SW480 (cell line): ENCODE data around the gene CTNNA2.
A peak's percentile ranks its signal among the peaks of the same experiment; 100 is the strongest.

Experiments
- DNase-seq: peaks from one replicate; pipeline ENCODE4 v3.0.0-alpha.2; 2016; ENCODE audit warnings: low spot score

The CTNNA2 gene

DNA sequence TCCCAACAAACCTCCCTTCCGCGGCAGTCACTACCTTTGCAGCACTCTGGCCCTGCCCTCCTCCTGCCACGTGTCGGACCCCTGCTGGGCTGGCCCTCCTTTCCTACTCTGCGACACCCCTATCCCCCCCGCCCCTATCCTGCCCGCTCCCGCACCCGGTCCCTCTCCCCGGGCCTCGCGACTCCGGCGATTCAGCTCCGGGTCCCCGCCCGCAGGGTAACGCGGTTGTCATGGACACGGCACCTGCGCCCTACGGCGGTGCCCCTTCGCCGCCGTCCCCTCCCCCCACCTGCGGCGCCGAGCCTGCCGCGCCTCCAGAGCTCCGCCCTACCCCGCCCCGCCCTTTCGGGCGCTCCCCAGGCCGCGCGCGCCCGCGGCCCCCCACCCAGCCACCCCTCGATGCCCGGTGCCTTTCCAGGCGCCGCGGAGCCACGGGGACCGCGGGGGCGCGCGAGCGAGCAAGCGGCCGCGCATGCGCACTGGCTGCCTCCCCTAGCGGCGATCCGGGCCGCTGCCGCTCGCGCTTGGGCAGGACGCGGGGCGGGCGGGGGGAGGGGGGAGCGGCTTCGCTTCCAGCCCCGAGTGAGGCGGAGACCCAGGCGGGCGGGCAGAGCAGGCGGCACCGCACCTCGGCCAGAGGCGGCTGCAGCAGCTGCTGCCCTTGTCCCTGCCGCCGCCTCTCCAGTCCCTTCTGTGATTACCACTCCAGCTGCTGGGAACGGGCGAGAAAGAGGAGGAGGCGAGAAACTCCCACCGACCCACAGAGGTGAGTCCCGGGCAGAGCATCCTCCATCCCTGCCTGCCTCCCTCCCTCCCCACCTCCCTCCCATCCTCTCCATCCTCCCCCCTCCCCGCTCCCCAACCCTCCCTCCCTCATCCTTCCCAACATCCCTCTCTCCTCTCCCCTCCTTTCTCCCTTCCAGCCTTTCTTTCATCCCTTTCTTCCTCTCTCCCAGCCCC, at the start of gene CTNNA2:
Gene CTNNA2 (plus strand): TSS at position 610 of the 960 bp plus-strand sequence.
- peak; percentile 30 for DNase-seq

DNA sequence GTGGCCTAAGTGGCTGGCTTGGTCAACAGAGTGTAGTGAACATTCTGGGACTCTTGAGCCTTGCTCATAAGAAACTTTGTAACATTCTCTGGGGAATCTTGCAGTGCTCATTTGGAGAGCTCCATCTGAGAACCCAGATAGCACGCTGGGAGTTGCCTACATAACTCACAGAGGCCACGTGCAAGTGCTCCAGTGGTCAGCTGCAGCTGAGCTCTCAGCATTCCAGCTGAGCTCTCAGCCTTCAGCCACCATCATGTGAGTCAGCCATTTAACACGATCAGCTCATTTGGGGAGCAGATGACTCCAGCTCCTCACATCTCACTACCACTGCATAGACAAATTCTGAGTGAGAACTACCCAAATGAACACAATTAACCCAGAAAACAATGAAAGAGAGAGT, 25.5 kb upstream of the CTNNA2 start:
- no peak for DNase-seq

DNA sequence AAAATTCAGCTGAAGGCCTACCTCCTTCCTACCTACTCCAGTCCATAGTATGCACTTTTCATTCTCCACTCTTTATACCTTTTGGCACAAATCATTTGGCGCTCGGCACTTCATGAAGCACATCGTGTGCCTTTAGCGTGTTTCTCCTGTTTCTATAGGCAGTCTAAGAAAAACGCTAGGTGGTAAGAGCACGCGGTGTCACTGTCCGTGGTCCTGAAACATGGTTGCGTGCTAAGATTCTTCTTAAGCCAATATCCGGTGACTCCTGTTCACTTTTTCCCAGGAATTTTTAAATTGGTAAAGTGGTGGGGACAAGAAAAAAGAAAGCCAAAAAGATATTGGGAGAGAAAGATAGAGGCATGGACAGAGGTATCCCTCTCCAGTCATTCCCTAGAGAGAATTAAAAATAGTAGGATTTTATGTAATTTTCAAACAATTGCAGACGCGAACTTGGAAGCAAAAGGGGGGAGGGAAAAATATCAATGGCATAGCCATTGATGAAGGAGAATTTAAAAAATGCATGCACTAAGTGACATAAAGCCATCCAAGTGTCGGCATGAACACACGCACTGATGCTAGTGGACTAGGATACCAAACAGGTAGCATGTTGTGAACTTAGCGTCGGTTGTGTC, 1.4 kb upstream of the CTNNA2 start:
- DNase-seq = peak; percentile 12

DNA sequence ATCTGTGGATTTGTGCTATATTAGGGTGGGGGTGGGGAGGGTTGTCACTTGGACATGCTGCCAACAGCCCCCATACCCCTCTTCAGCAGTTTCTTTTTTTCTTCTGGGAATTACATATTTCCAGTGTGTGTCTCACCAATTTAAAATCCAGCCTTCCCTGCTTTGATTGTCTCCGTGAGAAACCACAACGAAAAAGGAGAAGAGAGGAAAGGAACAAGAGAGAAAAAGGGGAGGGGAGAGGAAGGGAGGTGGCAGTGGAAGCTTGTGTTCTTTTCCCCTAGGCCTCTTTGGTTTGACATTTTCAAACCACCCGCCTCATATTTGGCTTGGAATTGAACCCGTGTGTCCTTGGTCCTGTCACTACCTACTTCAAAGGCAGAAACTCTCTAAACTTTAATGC, 860 bp downstream of the CTNNA2 start:
- no peak for DNase-seq

DNA sequence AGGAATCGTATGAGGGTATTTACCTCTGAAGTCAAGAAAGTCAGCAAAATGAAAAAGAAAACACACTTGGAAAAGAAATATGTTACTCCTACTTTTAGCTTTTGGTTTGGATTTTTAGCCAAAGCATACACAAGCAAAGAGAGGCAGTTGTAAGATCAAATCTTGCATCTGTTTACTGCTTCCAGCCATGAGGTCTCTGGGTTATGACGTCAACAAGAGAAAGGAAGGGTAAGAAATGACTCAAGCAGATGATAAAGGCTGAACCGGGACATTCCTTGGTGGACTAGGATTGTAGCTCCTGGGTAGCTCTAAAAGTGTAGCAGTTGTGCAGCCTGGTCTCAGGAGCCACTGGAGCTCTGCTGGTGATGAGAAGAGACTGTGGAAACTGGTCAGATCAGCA, 16.8 kb downstream of the CTNNA2 start:
- no peak for DNase-seq

DNA sequence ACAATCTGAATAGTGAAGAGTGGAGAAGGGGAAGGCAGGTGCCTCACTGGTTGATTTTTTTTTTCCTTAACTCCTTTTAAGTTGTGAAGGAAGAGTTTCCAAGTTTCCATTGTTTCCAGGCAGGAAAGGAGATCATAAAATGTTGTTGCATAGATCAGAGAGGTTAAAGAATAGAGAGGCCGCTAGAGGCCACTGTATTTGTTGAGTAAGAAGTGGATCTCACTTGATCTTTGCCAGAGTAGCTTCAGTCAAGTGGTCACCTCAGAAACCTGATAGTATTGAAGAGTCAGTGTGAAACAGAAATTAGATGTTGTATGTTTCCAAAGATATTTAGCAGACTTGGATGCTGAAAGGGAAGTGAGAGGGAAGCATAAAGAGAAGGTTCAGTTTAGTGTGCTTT, 17.6 kb downstream of the CTNNA2 start:
- peak; percentile 34 for DNase-seq

DNA sequence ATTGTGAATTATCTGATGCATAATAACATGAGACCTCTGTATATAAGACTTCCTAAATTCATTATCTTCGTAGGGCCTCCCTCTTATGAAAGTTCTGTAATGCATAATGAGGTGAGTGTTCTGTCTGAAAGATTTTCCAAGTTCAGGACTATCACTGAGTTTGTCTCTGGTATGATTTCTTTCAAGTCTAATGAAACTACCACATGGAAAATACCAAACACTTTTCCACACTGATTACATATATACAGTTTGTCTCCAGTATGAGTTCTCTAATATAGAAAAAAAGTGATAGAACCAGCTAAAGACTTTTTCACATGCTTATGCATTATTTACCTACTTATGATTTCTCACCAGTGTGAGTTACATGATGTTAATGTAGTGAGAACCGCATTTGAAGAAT, 34.7 kb downstream of the CTNNA2 start:
- DNase-seq = no peak

DNA sequence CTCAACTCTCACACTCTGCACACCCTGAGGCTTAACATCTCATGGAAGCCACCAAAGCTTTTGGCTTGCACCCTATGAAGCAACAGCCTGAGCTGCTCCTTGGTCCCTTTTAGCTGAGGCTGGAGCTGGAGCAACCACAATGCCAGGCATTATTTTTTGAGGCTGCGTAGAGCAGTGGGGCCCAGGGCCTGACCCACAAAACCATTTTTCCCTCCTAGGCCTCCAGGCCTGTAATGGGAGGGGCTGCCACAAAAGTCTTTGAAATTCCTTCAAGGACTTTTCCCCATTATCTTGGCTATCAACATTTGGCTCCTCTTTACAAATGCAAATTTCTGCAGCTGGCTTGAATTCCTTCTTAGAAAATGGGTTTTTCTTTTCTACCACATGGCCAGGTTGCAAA, 39.8 kb downstream of the CTNNA2 start:
- DNase-seq = no peak

DNA sequence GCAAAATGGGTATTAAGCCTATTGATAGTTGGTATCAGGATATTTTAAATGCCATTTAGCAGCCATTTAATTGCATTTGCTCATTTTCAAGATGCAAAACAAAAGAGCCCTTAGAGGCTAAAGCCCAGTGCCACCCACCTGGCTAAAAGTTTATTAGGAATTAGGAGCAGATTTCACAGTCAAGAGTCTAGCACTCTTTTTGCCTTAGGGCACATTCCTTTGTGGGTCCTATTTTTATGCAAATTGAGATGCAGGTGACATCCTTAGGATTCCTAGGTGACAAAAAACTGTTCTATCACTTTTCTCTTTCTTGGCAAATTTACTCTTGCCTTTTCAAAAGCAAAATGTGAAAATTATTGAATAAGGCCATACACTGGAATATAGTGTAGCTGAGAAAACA, 42.0 kb downstream of the CTNNA2 start:
- no peak for DNase-seq

DNA sequence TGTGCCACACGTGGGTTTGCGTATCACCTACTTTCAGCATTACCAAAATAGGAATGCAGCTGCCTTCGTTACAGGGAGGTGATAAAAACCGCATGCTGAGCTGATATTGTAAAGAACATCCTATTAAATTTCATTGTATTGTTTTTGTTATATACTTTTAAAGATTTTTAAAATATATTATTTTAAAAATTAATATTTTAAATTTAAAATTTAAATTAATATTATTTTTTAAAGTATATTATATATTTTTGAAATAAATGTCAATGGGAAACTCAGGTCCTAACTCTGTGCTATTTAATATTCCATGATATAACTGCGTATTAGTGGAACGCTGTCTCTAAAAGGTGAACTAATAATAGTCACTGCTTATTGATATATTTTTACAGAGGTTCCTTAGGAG, 51.2 kb downstream of the CTNNA2 start:
- no peak for DNase-seq

DNA sequence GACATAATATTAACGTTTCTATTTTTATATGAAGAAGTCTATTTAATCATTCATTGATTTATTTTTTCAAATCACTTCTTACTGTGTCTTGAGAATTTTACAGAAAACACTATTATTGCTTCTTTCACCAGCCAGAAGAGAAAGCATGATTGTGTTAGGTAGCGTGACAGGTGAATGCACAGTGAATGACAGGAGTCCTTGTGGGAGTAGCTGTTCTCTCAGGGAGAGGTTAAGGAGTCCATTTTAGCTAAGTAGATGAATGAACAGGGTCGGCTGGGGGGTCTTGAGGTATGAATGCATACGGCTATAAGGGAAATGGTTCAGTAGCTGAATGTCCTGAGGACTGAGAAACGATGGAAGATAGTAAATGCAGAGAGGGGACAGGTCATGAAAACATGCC, 56.2 kb downstream of the CTNNA2 start:
- no peak for DNase-seq

DNA sequence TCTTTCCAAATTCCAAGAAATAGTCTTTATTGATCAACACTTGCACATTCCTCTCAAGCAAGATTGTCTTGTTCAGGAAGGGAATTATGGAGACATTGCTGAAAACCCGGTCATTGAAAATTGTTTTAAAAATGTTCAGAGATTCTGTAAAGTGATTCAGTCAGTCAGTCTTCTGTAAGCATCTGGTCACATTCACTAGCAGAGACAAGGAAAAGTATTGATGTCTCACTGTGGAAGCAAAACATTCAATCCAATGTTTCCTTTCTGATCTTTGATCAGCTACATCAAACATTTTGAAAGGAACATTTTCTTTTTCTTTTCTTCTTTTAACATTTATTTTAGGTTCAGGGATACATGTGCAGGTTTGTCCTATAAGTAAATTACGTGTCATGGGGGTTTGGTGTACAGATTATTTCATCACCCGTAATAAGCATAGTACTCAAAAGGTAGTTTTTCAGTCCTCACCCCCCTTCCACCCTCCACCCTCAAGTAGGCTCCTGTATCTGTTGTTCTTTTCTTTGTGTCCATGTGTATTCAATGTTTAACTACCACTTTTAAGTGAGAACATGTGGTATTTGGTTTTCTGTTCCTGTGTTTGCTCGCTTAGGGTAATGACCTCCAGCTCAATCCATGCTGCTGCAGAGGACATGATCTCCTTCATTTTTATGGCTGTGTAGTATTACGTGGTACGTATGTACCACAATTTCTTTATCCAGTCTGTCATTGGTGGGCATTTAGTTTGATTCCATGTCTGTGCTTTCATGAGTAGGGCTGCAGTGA, 61.2 kb downstream of the CTNNA2 start:
- DNase-seq = no peak

DNA sequence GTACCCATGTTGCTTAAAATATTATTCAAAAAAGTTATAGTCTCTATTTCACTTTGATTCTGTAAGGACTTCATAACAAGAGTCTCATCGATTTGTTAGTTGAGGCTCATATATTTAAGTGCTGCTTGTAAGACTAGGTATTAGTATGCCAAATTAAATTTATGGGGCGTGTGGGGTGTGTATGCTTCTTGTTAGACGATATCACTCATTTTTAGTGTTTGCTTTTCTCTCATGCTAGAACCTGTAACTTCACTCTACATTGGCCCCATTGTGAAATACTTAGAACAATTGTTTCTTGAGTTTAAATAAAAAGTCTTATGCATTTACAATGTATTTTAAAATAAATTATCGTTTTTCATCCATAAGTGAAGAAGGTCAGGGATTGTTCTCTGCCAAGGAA, 63.6 kb downstream of the CTNNA2 start:
- DNase-seq = no peak

DNA sequence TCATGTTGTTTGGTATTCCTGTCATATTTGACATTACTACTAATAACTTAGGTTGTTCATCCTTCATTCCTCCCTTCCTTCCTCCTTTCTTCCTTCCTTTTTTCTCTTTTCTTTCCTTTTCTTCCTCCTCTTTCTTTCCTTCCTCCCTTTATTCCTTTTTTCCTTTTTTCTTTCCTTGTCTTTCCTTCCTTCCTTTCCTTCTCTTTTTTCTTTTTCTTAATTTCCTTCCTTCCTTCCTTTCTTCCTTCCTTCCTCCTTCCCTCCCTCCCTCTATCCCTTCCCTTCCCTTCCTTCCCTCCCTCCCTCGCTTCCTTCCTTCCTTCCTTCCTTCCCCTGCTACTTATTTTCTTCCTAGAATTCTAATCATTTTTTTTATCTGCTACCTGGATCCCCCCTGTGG, 66.1 kb downstream of the CTNNA2 start:
- no peak for DNase-seq

DNA sequence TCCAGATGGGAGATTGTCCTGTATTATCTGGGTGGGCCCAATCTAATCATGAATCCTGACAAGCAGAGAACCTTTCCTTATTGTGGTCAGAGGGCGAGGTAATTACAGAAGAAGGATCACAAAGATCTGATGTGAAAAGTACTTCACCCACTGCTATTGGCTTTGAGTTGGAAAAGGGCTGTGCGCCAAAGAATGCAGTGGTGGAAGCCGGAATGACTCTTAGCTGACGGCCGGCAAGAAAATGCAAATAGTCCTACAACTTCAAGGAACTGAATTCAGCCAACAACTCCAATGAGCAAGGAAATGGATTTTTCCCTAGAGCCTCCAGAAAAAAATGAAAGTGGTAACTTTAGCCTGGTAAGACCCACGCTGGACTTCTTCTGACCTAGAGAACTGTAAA, 67.3 kb downstream of the CTNNA2 start:
- DNase-seq = no peak

DNA sequence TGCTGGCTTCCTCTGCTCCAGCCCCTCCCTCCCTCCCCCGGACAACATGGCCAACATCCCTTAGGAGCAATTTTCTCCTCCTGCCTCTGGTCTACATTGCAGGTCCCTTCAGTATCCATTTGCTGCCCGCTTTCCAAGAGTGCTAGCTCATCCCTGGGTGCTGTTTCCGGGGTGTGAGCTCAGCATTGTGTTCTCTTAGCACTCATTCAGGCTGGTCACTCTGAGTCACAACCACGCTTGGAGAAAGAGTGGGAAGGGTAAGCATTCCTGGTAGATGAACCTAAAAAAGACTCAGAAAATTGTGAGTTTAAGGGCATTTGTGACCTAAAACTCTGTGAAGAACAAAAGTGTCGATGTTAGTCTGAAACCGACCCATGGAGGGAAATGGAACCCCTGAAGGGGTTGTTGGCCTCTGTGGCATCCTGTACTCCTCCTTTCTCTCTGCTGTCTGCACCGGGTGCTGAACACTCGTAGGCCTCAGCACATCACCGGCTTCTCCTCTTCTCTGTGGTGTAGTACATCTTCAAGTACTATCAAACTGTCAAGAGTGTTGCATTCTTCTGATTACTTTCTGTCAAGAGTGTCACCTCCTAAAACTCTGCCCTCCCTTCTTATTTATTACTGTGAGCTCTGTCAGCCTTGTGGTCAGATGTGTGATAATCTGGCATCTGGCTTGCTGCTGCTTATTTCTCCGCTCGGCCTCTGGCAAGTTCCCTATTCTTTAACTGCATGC, 73.0 kb downstream of the CTNNA2 start:
- peak; percentile 5 for DNase-seq

DNA sequence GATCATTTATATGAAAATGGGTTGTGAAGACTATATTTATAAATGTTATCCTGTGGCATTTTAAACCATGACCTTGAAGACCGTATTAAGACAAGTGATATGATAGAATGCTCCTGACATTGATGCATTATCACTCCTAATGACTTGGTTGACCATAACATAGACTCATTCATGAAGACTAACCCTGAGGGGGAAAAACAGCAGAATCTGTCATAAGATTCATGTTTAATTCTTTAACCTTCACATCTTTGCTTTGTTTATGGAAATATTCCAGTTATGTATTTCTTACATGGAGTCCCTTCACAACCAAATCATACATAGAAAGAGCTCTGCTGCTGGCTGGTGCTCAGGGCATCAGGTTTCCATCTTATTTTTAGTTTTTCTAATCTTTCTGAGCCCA, 78.4 kb downstream of the CTNNA2 start:
- no peak for DNase-seq

DNA sequence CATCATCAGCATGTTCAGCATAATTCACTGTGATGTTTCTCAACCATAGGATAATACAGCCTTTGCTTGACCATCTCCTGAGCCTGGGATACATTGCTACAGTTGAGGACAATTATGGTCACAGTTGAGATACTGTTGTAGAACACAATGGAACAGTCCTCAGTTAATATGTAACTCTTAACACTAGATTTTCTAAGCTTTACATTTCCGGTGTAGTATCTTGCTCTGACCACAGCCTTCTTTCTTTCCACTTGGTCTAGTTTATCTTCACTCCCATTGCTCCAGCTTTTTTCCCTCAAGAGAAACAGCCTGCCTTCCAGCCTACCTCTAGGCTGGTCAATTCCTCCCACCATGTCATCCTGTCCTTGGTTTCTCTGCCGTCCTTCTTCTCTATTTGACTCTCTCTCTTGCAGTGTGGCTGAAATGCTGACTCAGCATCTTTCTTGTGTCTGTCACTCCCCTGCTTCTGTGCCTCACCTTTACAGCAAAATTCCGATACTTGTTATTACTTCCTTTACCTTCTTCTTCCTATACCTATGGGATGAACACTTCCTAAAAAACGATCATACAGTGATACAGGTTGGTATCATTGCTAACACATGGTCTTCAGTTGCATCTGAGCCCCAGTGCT, 80.5 kb downstream of the CTNNA2 start:
- no peak for DNase-seq

DNA sequence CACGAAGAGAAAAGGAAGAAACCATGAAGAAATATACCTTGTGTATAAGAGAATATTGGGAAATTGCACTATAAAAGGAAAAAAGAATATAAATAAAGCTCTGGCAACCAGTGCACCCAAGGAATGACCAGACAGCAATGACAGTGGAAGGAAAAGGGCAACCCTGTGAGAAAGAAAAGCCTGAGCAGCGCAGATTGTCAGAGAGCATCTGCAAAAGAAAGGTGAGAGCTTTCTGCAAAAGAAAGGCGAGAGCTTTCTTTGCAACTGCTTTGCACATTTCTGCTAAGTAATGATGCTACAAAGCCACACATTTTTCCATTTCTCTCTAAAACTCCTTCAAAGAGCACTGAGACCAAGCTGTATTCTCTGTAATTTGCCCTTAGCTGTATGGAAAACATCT, 83.6 kb downstream of the CTNNA2 start:
- no peak for DNase-seq

DNA sequence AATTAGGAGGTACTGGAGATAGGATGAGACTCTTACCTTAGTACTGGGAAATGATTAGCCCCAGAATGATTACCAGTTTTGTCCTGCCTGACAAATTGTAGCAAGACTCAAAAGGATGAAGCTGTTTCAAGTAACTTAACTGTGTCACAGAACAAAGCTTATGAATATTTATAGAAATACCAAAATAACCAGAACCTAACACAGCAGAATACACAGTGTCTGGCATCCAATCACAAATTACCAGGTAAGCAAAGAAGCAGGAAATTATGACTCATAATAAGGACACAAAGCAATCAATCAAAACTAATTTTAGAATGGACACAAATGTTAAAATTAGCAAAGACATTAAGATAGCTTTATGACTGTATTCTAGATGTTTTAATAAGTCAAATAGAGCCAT, 91.9 kb downstream of the CTNNA2 start:
- no peak for DNase-seq

DNA sequence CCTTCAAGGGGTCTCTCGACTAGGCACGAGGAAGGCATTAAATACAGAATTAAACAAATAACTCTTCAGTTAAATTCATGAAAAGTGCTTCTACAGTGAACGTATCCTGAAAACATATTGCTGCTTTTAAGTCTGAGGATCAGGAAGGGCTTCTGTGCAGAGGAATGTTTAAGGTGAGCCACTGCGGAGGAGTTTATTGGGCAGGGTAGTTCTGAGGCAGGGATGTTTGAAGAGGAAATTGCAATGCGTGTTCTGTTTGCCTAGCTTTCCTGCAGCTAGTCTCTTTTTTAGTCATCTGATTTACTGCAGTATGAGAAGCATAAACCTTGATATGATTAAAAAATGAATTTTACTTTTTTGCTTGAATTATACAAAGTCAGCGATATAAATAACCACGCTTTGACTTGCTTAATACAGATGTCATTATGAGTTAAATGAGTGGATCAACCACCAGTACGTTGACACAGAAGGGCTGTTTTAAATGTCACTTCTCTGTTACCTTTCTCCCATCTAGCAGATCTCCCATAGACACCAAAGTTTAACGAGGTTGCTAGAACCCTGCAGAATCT, 98.7 kb downstream of the CTNNA2 start:
- no peak for DNase-seq
